Subcutaneous adipose tissue (tissue), 4 donors: Measurements from ENCODE around the gene SUPT4H1. TPM values are rescaled to one million over a fixed set of nuclear protein-coding genes. Genes with fewer than 3 reads are reported as not detected.

Source experiments
- CTCF ChIP-seq: fragments of 450-650 bp; IDR thresholded peaks from one replicate; pipeline ENCODE4 v1.5.1; 2016; ENCODE audit warnings: low read depth, mild to moderate bottlenecking, control low read depth, antibody characterized with exemption, moderate library complexity
- total RNA-seq, 4 donors: library from RNA; depleted of rRNA; stranded (reverse); fragments of >200 nt; gene quantifications; one replicate each; pipeline ENCODE4 v1.1.0, GENCODE V29; 2016

Gene SUPT4H1
- total RNA-seq, 4 donors from 2014 or later = 27.9 to 58.5 (median 40.9) TPM

GRCh38 chr17:58315281-58315711, 36.7 kb downstream of the SUPT4H1 start:
- no peak for TF ChIP-seq CTCF

- no peak for TF ChIP-seq CTCF
Measured at GRCh38 chr17:58314706-58315015, 37.3 kb downstream of the SUPT4H1 start.

GRCh38 chr17:58313815-58314705, 37.9 kb downstream of the SUPT4H1 start:
- no peak for TF ChIP-seq CTCF

GRCh38 chr17:58312829-58313228, 39.2 kb downstream of the SUPT4H1 start:
- TF ChIP-seq CTCF = no peak

GRCh38 chr17:58312021-58312630, 39.9 kb downstream of the SUPT4H1 start:
- TF ChIP-seq CTCF = no peak

- TF ChIP-seq CTCF = no peak
Measured at GRCh38 chr17:58311429-58311894, 40.5 kb downstream of the SUPT4H1 start.

GRCh38 chr17:58310511-58311428, 41.2 kb downstream of the SUPT4H1 start:
- TF ChIP-seq CTCF = no peak
